NCI-H460 (cell line): ENCODE results near the gene MLH1. TPM values are rescaled to one million over a fixed set of nuclear protein-coding genes. Genes with fewer than 3 reads are reported as not detected.
"Not testable (repeated sequence)": the region's sequence is repeated elsewhere in the genome, so short reads cannot be mapped to it uniquely, and the experiment has no call there.

Source experiments
- DNase-seq: peaks from one replicate; pipeline ENCODE4 v3.0.0-alpha.2; 2016; ENCODE audit warnings: low read depth; ENCODE audit errors: extremely low read depth
- total RNA-seq: library from RNA; depleted of rRNA; stranded (reverse); fragments of >200 nt; shearing (Covaris generic); gene quantifications from 2 replicates; pipeline ENCODE4 v1.2.3, GENCODE V29; 2014

The MLH1 gene
- total RNA-seq, 1 experiment from 2014 or later: 45.3 TPM

DNA sequence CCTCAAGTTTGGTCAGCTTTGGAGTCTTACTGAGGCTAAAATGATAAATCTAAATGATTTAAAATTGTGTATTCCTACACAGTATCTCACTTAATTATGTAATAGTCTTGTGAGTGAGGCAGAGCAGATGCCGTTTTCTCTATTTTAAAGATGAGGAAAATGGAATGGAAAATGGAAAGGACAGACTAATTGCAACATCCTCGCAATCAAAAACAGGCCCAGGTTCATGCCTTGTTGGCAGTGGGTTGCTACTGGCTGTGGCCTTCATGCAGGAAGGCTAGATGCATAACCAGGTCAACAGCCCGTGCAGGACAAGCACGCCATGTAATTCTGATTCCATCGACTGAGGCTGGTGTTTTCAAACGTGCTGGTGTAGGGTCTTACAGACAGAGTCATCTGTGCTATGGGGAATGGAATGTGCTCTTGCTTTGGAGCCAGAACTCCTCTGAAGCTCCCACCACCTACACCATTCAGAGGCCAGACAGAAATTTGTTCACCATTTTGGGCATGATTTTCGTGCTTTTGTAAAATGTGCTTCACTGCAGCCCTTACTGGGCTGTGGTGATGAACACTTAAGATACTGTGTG is 37.9 kb downstream of the MLH1 start:
- no peak for DNase-seq

DNA sequence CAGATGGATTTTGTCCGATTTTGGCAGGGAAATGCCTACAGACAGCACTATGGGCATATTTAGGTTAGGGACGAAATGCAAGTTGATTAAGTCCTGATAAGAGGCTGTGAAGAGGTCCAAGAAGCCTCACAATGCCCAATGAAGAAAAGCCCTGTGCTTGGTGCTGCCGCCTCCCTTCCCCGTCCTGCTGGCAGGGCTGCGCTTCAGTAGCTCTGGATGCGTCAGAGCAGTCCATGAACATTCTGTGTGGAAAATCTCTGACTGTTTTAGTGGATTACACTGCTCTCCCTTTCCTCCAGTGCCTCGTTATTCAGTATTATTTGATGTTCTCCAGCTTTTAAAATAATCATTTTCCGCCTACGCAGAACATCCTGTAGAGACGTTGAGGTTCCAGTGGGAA is 39.6 kb downstream of the MLH1 start:
- DNase-seq: no peak

DNA sequence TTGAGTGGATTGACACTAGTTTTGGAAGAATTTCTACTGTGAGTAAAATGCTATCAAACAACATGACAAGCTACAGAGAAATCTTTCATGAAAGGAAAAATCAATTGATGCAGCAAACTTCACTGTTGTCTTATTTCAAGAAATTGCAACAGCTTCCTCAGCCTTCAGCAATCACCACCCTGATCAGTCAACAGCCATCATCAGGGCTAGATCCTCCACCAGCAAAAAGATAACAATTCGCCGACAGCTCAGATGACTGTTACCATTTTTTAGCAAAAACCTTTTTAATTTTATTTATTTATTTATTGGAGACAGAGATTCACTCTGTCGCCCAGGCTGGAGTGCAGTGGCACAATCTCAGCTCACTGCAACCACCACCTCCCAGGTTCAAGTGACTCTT is 44.0 kb downstream of the MLH1 start:
- no peak for DNase-seq

DNA sequence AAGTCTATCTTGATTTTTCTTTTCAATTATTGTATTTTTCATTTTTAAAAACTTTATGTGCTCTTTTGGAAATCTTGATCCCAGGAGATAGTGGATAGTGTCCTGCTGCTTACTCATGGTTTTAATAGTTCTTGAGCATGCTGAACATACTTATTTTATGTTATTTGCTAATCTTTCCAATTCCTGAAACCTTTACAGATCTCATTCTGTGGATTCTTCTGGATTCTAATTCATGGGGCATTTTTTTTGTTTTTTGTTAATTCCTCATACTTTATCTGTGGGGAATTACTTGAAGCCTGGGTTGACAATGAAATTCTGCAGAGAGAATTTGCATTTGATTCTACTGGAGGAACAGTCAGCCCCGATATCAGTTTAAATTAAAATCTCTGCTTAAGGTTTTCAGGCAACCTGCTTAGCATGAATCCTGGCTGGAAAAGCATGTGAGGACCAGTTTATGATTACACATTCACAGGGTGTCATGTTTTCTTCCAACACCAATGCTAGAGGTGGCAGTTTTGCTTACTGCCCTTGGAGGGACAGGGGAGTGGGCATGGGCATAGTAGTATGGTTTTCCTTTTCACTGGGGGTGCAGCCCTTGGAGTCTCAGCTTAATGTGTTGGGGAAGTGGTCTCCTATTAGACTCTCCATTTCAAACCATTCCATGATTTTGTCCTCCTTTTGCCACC is 46.0 kb downstream of the MLH1 start:
- DNase-seq: no peak

DNA sequence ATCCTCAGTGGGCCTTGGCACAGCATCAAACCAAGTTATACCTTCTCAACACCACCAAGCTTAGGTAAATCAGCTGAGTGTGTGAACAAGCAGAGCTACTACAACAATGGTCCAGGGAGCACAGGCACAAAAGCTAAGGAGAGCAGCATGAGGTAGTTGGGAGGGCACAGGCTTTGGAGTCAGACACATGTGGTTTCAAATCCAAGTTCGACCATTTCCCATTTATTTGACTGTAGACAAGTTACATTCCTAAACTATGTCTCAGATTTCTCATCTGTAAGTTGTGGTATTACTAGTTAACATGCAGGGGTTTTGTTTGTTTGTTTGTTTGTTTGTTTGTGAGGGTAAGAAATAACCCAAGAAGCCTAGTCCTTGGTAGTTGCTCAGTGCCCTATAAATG is 46.9 kb downstream of the MLH1 start:
- DNase-seq: no peak

DNA sequence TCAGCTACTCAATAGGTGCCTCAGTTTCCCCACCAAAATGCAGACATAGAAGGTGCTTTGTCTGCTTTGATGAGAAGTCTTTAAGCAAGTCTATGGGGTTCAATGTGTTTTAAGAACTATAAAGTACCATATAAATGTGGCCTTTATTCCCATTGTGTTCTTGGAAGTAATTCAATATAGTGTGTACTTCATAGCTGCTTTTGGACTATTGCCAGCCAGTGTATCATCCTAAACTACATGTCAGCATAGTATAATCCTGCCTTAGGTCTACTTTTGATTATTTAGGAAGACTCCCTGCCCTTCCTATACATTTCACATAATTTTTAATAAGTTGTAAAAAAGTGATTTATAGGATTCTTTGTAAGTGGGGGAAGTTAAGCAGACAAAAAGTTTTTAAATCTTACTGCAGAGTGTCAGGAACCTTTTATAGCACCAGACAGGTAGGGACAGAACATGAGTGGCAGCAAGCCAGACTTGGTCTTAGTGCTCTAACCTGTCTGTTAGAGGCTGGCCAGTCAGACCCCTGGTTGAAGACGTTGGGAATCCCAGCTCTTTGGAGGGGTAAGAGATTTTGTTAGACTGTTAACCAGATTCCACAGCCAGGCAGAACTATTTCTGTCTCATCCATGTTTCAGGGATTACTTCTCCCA is 48.4 kb downstream of the MLH1 start:
- DNase-seq: no peak

DNA sequence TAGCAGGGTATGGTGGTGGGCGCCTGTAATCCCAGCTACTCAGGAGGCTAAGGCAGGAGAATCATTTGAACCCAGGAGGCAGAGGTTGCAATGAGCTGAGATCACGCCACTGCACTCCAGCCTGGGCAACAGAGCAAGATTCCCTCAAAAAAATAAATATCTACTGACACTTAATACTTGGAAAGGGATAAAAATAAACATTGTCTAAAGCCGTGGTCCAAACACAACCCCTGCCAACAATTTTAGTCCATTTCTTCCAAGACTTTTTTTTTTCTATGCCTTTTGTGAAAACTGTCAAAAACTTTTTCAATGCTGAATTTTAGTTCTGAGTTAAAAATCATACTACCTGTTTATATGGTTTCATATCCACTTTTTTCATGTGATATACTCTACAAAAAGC is 49.4 kb downstream of the MLH1 start:
- not testable (repeated sequence) for DNase-seq

DNA sequence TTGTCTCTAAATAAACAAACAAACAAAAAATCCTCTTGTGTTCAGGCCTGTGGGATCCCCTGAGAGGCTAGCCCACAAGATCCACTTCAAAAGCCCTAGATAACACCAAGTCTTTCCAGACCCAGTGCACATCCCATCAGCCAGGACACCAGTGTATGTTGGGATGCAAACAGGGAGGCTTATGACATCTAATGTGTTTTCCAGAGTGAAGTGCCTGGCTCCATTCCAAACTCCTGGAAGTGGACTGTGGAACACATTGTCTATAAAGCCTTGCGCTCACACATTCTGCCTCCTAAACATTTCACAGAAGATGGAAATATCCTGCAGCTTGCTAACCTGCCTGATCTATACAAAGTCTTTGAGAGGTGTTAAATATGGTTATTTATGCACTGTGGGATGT is 57.0 kb downstream of the MLH1 start:
- DNase-seq: no peak

DNA sequence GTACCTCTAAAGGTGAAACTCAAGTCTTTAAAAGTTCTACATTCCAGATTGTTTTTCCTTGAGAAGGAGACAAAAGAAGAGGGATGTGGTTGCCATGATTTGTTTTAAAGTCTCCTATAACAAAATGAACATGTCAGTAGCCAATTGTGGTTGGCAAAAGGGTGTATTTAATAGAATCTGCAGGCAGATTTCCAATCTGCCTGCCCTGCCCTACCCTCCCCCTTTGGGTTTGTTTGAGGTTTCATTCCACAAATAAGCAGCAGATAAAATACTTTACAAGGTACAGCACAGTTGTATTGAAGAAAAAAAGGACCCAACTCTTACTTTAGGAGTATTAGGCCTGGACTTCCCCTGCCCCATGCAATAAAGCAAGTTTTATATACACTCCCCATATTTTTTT is 59.5 kb downstream of the MLH1 start:
- DNase-seq: no peak

DNA sequence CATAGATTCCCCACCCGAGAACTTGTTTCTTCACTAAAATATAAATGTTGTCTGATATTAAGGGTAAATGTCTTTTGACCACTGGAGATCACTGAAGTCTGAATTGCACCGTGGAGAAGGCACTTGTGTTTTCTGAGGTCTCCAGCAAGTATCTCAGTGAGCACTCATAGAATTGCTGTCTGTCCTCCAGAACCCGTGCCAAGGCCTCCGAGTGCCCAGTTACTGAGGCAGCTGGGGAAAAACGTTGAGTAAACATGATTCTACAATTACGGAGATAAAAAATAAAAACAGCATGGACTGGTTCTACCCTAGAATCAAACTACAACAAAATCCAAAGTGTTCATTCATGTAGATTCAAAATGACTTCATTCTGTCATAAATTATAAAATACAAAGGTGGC is 60.0 kb downstream of the MLH1 start:
- DNase-seq: no peak

DNA sequence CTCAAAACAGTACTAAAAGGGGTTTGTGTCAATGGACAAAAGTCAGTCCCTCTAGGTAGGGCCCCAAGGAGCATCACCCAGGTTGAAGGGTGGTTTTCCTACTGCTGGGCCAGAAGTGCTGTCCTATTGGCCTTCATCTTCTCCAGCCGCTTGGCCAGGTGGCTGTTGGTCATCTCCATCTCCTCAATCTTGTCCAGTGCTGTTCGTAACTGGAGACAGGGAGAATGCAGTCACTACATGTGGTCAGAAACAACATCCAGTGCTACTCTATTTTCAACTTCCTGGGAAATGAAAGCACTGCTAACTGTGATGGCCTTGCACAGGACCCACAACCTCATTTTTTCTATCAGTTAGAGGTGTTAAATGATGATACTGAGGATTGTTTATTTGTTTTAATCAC is 60.4 kb downstream of the MLH1 start:
- DNase-seq: no peak

DNA sequence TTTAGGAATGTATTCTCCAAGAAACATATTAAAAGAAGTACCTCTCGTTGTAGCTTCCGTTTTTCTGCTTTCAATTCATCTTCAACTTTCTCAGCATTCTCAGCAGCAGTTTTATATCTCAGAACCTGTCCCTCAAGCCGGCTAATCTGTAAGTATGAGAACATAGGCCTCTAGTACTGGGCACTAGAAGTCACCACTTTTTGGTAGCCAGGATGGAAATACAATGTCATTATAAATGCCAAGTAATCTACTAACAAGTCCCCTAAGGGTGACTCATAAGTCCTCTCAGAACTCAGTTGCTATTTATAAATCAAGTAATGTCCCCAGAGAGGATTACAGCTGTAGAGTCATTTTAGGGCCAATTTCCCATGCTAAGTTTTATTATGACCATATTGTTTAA is 61.1 kb downstream of the MLH1 start:
- no peak for DNase-seq

DNA sequence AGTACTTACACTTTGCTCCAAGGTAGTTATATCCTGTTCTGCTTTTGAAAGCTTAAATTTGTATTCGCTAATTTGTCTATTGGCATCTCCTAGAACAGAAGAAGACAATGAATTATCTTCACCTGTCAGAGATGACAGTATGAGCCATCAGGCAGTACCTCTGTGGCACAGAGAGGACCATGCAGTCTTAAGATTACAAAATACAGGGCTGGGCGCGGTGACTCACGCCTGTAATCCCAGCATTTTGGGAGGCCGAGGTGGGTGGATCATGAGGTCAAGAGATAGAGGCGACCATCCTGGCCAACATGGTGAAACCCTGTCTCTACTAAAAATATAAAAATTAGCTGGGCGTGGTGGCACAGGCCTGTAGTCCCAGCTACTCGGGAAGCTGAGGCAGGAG is 61.8 kb downstream of the MLH1 start:
- DNase-seq: not testable (repeated sequence)

DNA sequence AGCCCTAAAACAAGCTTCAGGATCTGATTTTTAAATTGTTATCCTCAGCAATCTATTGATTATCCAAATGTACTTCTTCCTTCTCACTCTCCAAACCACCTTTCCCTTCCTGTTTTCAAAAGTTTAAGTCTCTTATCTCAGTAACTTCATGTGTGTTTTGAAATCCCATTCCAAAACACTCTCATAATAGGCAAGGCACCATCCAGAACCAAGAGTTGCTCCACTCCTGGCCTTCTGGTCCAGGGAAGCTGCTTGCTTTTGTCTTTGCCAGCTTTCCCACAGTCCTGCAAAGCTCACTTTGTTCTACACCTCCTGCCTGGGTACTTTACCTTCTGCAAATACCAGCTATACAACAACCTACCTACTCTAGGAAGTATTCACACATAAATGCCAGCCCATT is 63.5 kb downstream of the MLH1 start:
- DNase-seq: no peak

DNA sequence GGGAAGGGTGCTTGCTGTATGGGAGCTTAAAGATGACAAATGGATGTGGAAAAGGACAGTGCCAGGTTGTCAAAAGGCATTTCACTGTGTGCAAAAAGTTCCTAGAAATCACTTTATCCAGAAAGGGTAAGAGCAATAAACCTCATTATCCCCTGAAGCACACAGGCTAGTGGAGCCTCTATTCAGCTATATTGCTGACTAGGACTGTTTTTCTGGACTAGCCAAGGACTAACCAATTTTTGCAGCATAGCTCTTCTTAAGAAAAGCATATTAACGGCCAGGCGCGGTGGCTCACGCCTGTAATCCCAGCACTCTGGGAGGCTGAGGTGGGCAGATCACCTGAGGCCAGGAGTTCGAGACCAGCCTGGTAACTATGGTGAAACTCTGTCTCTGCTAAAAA is 64.8 kb downstream of the MLH1 start:
- no peak for DNase-seq

DNA sequence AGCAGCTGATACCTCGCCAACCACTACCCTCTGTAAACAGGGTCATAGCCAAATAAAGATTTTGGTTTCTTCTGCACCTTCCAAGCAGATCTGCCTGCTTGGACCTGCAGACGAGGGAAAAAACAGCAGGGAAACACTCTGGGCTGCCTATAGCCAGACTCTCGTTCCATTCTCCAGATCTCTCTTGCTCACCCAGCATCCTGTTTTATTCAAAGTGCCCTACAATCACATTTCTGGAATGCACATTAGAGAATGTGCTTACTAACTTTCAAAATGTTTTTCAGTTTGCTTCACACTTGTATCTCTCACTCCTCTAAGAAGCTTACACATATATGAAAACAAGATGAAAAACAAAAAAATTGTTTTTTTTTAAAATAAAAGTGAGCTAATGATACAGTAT is 71.4 kb downstream of the MLH1 start:
- DNase-seq: no peak

DNA sequence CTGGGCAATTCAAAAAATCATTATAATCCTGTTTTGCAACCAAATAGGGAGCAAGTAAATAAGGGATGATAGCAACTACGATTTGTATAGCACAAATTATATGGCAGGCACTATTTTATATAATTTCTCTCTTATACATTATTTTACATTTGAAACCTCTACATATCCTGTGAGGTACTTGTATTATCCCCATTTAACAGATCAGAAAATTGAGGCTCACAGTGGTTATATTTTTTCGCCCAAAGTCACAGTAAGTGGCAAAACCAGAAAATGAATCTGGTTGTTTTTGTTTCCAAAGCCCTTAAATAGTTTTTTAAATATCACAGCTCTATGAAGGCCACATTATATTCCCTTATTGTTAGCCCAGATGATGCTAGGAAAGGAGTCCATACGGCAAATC is 74.3 kb downstream of the MLH1 start:
- no peak for DNase-seq

DNA sequence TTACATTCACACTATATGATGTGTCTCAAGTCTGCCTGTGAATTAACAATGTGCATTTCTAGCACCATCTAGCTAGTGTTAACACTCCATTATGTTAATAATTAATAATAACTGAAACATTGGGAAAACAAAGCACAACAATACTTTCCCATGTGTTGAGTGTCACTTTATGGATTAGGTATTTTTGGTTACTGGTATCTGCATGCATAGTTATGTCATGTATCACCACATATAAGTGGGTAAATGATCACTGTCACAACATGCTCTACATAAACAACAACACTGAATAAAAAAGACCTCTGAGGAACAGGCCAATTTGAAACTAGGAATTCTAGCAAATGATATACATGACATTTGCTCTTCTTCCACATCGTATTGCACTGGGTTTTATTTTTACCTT is 74.7 kb downstream of the MLH1 start:
- DNase-seq: no peak

DNA sequence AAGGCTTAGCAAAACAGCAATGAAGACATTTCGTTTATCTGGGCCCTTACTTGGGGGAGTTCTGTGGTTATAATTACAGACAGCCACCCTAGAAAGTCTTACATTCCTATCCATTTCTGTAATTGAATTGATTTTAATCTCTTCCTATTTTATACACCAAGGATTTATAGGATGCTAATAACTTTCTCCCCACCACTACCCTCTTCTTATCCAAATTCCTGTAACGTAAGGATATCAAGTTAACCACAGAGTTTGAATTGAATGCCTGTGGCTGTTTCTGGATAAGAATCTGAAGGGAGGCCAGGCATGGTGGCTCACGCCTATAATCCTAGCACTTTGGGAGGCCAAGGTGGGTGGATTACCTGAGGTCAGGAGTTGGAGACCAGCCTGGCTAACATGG is 78.6 kb downstream of the MLH1 start:
- no peak for DNase-seq

DNA sequence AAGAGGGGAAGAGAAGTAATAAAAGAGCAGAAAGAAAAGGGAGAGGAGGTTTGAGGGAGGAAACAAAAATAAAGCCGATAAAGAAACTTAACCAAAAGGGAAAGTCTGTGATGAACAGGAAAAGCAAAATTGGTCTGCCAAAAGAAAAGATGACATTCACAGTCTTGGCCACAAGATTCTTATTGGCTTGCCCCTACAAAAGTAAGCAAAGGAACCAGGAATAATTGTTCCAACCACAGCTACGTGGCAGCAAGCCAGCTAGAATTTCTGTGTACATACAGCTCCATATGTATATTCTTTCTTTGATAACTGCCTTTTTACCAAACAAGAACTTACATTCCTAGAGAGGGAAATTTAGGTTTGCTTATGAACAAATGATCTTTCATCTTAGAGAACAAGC is 79.6 kb downstream of the MLH1 start:
- no peak for DNase-seq

DNA sequence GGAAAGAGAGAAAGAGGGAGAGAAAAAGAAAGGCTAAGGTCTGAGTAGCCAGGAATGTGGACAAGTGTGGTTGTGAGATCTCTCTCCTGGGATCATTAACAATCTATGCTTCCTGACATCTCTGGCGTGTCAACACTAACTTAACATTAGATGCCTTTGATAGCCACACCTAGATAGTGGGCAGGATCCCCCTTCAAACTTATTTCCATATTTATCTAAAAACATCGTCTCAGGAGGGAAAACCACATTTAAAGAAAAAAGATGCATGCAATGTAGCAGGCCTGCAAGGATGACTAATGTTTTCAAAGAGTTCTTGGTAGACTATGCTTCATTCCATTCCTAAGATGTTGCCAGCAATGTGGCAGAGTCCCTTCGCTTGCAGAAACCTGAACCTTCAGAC is 80.9 kb downstream of the MLH1 start:
- DNase-seq: no peak

DNA sequence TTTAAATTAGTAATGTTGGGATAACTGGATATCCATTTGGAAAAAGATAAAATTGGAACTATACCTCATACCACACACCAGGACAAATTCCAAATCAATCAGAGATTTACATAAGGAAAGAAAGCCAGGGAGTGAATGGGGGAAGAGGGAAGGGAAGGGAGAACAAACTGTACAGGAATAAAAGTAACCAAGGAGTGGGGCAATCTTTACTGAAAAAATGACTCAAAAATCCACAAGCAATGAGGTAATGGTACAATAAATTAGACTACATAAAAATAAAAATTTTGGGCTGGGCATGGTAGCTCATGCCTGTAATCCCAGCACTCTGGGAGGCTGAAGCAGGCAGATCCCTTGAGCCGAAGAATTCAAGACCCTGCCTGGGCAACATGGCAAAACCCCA is 82.6 kb downstream of the MLH1 start:
- no peak for DNase-seq

DNA sequence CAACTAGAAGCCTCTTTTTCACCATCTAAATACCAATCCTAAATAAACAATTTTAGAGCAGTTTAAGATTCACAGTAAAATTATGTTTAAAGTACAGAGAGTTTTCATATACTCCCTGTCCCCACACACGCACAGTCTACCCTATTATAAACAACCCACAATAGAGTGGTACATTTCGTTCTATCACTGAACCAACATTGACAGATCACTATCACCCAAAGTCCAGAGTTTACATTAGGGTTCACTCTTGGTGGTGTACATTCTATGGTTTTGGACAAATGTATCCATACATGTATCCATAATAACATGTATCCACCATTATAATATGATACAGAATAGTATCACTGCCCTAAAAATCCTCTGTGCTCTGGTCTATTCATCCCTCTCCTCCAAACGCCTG is 89.0 kb downstream of the MLH1 start:
- no peak for DNase-seq
